ENCODE data around the gene CLCF1. TPM values are rescaled to one million over a fixed set of nuclear protein-coding genes. Genes with fewer than 3 reads are reported as not detected.

CLCF1 gene
- total RNA-seq, 2 experiments from 2014 or later = 0.39 to 0.45 TPM

- peaks cover 21% of the 10 kb centered on the region for H3K4me1 Mint-ChIP-seq (ENCODE audit: low read depth)
- H3K9me3 Mint-ChIP-seq = no peaks in the 10 kb centered on the region
- ChIA-PET POLR2A (interaction anchor here (1.2 to 2.4 kb wide), 10 partner anchors 15 to 78 kb away, joined by 3 to 15 read pairs (median 9); partner anchors contain the start of genes ANKRD13D, CLCF1, GRK2 and RAD9A), CTCF (interaction anchor here (0.6 to 10.2 kb wide), 28 partner anchors 11 to 311 kb away, joined by 3 to 150 read pairs (median 9); partner anchors contain the start of genes ANKRD13D, GRK2, NUDT8 and POLD4)
- no peaks in the 10 kb centered on the region for H3K27me3 Mint-ChIP-seq
- H3K27ac Mint-ChIP-seq = peak overlapping the region; percentile 99
- H3K4me3 Mint-ChIP-seq = peak overlapping the region; percentile 96
- peaks cover 3% of the 10 kb centered on the region for H3K36me3 Mint-ChIP-seq
- intact Hi-C loops (cut with micrococcal nuclease) = loop anchor here (1.0 to 10.0 kb wide), 6 partner anchors 30 to 233 kb away; partner anchors contain the start of gene POLD4
- DNase-seq = no peak
Measured at GRCh38 chr11:67317888-67318555, 55.4 kb downstream of the CLCF1 start.

GRCh38 chr11:67317205-67317887 is 56.1 kb downstream of the CLCF1 start:
- H3K4me1 Mint-ChIP-seq (ENCODE audit: low read depth) = peaks cover 28% of the 10 kb centered on the region
- DNase-seq = peak; percentile 99
- intact Hi-C loops (cut with micrococcal nuclease) = loop anchor here (1.0 to 10.0 kb wide), 6 partner anchors 29 to 233 kb away; partner anchors contain the start of gene POLD4
- ChIA-PET POLR2A (interaction anchor here (0.9 to 2.4 kb wide), 12 partner anchors 14 to 151 kb away, joined by 3 to 15 read pairs (median 7); partner anchors contain the start of genes ANKRD13D, CLCF1, GRK2 and RAD9A), CTCF (interaction anchor here (0.6 to 10.2 kb wide), 33 partner anchors 10 to 354 kb away, joined by 3 to 150 read pairs (median 7); partner anchors contain the start of genes ANKRD13D, GRK2, NUDT8 and POLD4)
- H3K9me3 Mint-ChIP-seq = no peaks in the 10 kb centered on the region
- H3K36me3 Mint-ChIP-seq = peaks cover 3% of the 10 kb centered on the region
- peak overlapping the region; percentile 99 for H3K27ac Mint-ChIP-seq
- H3K27me3 Mint-ChIP-seq = no peaks in the 10 kb centered on the region
- H3K4me3 Mint-ChIP-seq = peak overlapping the region; percentile 96

GRCh38 chr11:67316882-67317204 is 56.6 kb downstream of the CLCF1 start:
- Mint-ChIP-seq H3K4me3 (peak overlapping the region; percentile 96), H3K27ac (peak overlapping the region; percentile 99), H3K9me3 (no peaks in the 10 kb centered on the region), H3K4me1 (ENCODE audit: low read depth) (peaks cover 32% of the 10 kb centered on the region), H3K27me3 (no peaks in the 10 kb centered on the region), H3K36me3 (peaks cover 3% of the 10 kb centered on the region)
- no peak for DNase-seq
- ChIA-PET POLR2A (interaction anchor here (0.9 to 2.4 kb wide), 12 partner anchors 14 to 152 kb away, joined by 3 to 15 read pairs (median 7); partner anchors contain the start of genes ANKRD13D, CLCF1, GRK2 and RAD9A), CTCF (interaction anchor here (0.6 to 10.2 kb wide), 28 partner anchors 9 to 354 kb away, joined by 3 to 150 read pairs (median 9); partner anchors contain the start of genes ANKRD13D, GRK2, NUDT8 and POLD4)
- intact Hi-C loops (cut with micrococcal nuclease) = loop anchor here (1.0 to 10.0 kb wide), 6 partner anchors 29 to 232 kb away; partner anchors contain the start of gene POLD4

GRCh38 chr11:67315325-67315909 is 58.0 kb downstream of the CLCF1 start:
- Mint-ChIP-seq H3K27ac (no peak overlapping the region), H3K27me3 (no peaks in the 10 kb centered on the region), H3K9me3 (no peaks in the 10 kb centered on the region), H3K4me3 (no peak overlapping the region), H3K36me3 (peaks cover 3% of the 10 kb centered on the region), H3K4me1 (ENCODE audit: low read depth) (peaks cover 38% of the 10 kb centered on the region)
- intact Hi-C loops (cut with micrococcal nuclease) = loop anchor here (10.0 kb wide), 1 partner anchor 231 kb away; no protein-coding TSS in a partner anchor
- ChIA-PET CTCF (interaction anchor here (0.7 to 10.2 kb wide), 6 partner anchors 11 to 91 kb away, joined by 3 to 150 read pairs (median 4); no protein-coding TSS in a partner anchor), POLR2A (interaction anchor here (0.6 to 2.8 kb wide), 3 partner anchors 28 to 49 kb away, joined by 3 to 9 read pairs (median 4); partner anchors contain the start of gene GRK2)
- no peak for DNase-seq

DNA sequence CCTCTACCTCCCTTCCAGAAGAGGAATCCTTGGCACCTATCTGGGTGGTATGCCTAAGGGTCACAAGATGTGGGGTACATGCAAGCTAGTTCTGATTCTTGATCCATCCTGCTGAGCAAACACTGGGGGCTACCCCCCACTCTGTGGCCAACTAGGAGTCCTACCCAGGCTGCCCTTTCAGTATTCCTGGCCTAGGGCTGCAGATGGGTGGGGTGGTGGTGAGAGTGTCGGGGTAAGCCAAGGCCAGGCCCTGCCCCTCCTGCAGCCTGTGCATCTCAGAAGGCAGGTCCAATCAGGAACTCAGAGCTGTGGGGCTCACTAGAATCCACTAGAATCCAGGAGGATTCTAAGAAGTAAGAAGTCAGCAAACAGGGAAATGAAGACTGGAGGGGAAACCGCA is 59.2 kb downstream of the CLCF1 start:
- no peaks in the 10 kb centered on the region for H3K27me3 Mint-ChIP-seq
- intact Hi-C loops (cut with micrococcal nuclease) = loop anchor here (10.0 kb wide), 1 partner anchor 229 kb away; no protein-coding TSS in a partner anchor
- ChIA-PET POLR2A (interaction anchor here (1.1 to 2.8 kb wide), 2 partner anchors 8 to 47 kb away, joined by 3 to 9 read pairs; partner anchors contain the start of gene GRK2), CTCF (interaction anchor here (0.7 to 10.2 kb wide), 5 partner anchors 37 to 487 kb away, joined by 3 to 150 read pairs (median 4); no protein-coding TSS in a partner anchor)
- DNase-seq = no peak
- peaks cover 38% of the 10 kb centered on the region for H3K4me1 Mint-ChIP-seq (ENCODE audit: low read depth)
- no peak overlapping the region for H3K27ac Mint-ChIP-seq
- H3K9me3 Mint-ChIP-seq = no peaks in the 10 kb centered on the region
- H3K36me3 Mint-ChIP-seq = peaks cover 3% of the 10 kb centered on the region
- H3K4me3 Mint-ChIP-seq = no peak overlapping the region

Other genes with a start within 250 kb of the CLCF1 start
- gene GRK2, start 107.1 kb downstream of the CLCF1 start, total RNA-seq = 100 to 1,000 TPM; 273 to 279 TPM
- 10 to 100 TPM; 85.9 to 89.4 TPM for gene ANKRD13D, start 84.3 kb downstream of the CLCF1 start, total RNA-seq
- gene SSH3, start 70.1 kb downstream of the CLCF1 start, total RNA-seq = 10 to 100 TPM; 14.9 to 19.4 TPM
- 10 to 100 TPM; 62.0 to 67.4 TPM for gene POLD4, start 20.1 kb downstream of the CLCF1 start, total RNA-seq
- 10 to 100 TPM; 31.0 to 39.1 TPM for gene RAD9A, start 18.4 kb upstream of the CLCF1 start, total RNA-seq
- 100 to 1,000 TPM; 261 to 267 TPM for gene PPP1CA, start 28.3 kb upstream of the CLCF1 start, total RNA-seq
- 100 to 1,000 TPM; 123 to 126 TPM for gene TBC1D10C, start 30.5 kb upstream of the CLCF1 start, total RNA-seq
- 1 to 10 TPM; 2.3 to 3.3 TPM for gene CARNS1, start 42.1 kb upstream of the CLCF1 start, total RNA-seq
- 10 to 100 TPM; 57.4 to 57.5 TPM for gene RPS6KB2, start 54.9 kb upstream of the CLCF1 start, total RNA-seq
- gene PTPRCAP, start 64.1 kb upstream of the CLCF1 start, total RNA-seq = 10 to 100 TPM; 93.5 to 97.4 TPM
- gene CORO1B, start 69.9 kb upstream of the CLCF1 start, total RNA-seq = 100 to 1,000 TPM; 345 to 358 TPM
- gene GPR152, start 79.1 kb upstream of the CLCF1 start, total RNA-seq = not detected
- gene CABP4, start 81.8 kb upstream of the CLCF1 start, total RNA-seq = 1 to 10 TPM; 1.0 to 1.2 TPM
- gene TMEM134, start 95.7 kb upstream of the CLCF1 start, total RNA-seq = 10 to 100 TPM; 68.2 to 75.2 TPM
- gene AIP, start 109.4 kb upstream of the CLCF1 start, total RNA-seq = 100 to 1,000 TPM; 160 to 169 TPM
- gene PITPNM1, start 131.8 kb upstream of the CLCF1 start, total RNA-seq = 100 to 1,000 TPM; 139 to 143 TPM
- gene CDK2AP2, start 134.6 kb upstream of the CLCF1 start, total RNA-seq = 10 to 100 TPM; 82.7 to 84.7 TPM
- gene CABP2, start 149.8 kb upstream of the CLCF1 start, total RNA-seq = not detected
- 100 to 1,000 TPM; 361 to 362 TPM for gene GSTP1, start 210.2 kb upstream of the CLCF1 start, total RNA-seq
- gene NDUFV1, start 233.3 kb upstream of the CLCF1 start, total RNA-seq = 100 to 1,000 TPM; 279 to 287 TPM

Data from activated CD4-positive, alpha-beta memory T cell treated with anti-CD3 and anti-CD28 coated beads for 36 hours (primary cell).